CD4-positive, alpha-beta T cell treated with Interleukin-17A for 1 hour (primary cell): ENCODE results near the gene TUSC2.

ENCODE experiments used
- DNase-seq: peaks from one replicate; pipeline ENCODE4 v3.0.0-alpha.2; 2020

Gene TUSC2, protein sequence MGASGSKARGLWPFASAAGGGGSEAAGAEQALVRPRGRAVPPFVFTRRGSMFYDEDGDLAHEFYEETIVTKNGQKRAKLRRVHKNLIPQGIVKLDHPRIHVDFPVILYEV

DNA sequence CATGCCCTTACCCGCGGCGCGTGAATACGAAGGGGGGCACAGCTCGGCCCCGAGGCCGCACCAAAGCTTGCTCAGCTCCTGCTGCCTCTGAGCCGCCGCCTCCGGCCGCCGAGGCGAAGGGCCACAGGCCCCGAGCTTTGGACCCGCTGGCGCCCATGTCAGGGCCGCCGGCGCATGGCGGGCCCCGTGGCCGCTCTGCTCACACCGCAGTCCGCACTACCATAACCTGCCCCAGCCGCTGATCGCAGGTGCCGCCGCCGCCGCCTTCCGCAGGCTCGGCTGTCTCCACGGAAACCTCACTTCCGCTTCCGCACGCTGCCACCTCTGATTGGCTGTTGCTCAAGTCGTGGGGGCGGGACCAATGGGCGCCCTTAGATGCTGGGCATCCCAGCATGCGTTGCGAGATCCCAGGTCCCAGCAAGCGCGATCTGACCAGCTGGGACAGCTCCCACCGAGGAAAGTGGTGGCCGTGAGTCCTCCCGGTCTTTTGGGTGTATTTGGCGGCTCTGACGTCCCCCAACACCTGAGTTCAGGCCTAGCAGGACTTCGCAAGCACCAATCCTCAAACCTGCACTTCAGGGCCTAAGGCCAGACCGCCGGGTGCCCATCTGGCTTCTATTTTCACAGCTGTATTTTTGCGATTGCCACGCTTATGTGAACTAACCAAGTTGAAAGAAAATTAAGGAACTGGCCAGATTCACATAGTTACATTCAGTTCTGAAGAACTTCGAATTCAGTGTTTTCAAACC is at the start of gene TUSC2:
Gene TUSC2 (minus strand): TSS at position 281 of the 749 bp plus-strand sequence. CDS start 124 bp downstream, at position 157.
- peak; percentile 95 for DNase-seq

DNA sequence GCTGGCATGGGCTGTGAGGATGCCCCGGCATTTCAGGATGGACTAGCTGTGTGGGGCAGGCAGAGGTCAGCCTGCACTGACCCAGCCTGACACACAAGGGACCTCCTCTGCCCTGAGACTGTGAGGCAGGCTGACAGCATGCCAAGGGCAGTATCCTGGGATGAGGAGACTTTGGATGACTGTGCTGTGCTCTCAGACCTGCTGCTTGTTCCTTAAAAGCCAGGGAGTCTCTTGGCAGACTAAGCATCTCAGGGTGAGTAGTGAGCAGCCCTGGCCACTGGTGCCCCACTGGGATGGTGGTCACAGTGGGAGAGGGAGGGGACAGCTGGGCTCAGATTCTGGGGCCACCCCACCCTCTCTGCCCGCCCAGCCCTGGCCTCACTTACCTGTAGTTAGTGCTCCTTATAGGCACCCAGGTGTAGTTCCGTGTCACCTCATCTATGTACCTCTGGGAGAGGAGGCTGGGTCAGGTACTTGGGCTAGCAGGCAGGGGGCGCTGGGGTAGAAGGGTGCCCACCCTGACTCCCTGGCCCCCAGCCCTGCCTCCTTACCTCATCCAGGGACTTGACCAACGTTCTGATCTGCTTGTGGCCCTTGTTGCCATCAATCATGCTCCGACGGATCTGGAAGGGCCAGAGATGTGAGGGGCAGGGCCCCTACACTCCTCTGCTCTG is 47.4 kb upstream of the TUSC2 start:
- DNase-seq = no peak

DNA sequence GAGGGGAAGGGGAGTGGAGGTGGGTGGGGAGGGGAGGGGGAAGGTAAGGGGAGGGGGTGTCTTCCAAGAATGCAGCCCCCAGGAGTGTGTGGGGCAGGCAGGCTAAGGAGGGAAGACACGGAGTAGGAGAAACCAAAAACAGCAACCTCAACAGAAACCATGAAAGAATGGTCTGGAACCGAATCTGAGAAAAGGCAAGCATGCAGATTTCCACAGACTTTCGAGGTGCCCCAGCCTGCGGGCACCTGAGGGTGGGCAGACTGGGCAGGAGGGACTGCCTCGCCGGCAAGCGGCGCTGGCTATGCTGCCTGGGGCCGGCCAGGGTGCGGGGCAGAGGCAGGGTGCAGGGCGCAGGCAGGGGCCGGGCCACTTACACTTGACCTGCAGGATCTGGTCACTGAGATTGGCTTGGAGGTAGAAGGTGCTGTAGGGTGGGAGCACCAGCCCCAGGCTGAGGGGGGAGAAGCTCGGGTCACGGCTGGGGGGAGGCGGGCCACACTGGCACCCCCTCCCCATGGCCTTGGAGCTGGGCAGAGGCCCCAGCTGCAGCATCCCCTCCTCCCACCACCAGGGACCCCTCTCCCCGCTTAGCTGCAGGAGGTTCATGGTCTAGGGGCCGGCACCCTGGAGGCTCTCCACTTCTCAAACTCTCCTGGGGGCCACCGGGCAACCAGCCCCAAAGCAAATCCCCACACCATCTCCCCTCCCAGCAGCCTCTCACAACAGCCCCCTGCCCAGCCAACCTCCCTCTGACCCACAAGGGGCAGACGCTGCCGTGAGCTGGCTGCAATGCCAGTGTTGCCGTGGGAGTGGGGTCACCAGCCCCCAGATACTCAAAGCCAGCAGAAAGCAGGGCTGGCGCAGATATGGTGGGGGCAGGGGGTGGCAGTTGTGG is 46.6 kb upstream of the TUSC2 start:
- DNase-seq = no peak

DNA sequence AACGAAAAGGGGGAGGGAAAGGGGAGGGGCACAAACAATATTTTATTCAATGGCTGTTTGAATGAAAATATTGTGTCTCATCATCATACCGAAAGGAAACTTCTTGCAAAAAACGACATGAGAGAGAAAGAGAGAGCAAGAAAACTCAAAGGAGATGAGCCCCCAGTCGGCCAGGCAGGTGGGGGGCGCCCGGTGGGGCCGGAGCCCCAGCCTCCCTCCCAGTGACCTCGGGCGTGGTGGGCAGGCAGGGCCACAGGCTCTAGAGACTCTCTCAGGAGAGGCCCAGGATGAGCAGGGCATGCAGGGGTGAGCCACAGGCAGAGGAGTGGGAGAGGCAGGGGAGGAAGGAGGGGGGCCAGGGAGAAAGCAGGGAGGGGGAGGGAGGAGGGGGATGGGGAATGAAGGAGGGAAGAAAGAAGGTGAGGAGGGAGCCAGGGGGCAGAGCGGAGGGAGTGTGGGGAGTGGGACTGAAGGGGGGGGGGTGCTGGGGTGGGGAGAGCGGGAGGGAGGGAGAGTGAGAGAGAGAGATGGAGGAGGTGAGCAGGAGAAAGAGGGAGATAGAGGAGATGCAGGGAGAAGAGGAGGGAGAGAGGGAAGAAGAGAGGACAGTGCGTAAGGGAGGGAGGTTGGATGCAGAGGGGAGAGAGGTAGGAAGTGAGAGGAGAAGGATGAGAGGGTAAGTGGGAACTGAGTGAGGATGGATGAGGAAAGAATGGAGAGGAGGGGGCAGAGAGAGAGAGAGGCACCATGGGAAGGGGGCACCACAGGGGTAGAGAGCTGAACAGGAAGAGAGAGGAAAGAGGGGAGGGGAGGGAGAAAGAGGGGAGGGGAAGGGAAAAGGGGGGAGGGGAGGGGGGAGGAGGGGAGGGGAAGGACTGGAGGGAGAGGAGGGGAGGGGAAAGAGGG is 45.4 kb upstream of the TUSC2 start:
- no peak for DNase-seq

DNA sequence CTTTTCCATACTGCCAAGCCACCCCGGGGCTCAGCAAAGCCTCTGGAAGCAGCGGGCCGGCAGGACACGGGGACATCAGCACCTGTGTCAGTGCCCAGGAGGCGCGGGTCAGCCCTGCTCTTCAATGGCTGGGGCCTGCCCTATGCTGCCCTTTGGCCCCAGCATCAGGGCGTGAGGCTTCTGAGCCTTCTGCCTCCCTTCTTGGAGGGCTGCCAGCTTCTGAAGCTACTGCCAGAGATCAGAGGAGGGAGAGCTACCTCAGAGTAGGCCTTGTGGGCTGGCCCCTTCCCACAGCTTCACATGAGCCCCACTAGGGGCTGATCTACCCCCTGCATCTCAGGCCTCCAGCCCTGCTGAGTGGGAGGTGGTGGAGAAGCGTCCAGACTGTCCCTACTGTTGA is 44.3 kb upstream of the TUSC2 start:
- no peak for DNase-seq

DNA sequence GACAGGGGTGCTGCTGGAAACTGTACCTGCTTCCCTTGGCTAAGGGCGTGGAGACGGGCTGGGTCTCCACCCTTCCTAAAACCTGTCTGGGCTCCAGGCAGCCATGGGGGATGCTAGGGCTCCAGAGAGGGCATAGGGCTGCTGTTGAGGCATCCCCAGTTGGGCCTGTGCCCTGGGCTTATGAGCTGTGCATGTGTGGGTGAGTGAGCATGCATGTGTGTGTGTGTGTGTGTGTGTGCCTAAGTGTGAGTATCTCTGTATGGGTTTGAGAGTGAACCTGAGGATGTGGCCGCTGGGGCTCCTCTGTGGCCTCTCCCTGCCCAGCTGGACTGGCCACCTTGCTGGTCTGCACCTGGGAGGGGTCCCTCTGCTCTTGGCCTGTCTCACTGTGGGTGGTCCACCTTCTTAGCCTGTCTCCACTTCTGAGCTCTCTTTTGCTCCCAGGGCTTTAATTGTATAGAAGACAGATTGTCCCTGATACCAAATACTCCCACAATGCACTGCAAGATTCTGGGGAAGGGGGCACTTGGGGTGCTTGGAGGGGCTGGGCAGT is 43.2 kb upstream of the TUSC2 start:
- no peak for DNase-seq

DNA sequence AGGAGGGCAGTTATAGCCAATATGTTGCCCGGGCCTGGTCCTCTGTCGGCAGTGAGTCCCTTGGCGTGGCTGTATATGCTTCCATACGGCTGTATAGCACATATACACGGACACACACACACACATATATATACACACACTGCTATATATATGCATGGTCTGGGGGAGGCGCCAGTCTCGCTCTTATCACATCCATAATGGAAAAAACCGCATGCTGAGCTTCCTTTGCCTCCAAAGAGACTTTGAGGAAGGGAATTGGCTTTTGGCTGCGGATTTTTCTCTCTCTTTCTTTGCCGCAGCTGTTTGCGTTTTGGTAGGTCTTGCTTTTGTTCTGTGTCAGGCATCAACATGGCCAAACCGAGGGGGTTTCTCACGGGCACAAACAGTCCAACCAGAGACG is 42.6 kb upstream of the TUSC2 start:
- DNase-seq = no peak

DNA sequence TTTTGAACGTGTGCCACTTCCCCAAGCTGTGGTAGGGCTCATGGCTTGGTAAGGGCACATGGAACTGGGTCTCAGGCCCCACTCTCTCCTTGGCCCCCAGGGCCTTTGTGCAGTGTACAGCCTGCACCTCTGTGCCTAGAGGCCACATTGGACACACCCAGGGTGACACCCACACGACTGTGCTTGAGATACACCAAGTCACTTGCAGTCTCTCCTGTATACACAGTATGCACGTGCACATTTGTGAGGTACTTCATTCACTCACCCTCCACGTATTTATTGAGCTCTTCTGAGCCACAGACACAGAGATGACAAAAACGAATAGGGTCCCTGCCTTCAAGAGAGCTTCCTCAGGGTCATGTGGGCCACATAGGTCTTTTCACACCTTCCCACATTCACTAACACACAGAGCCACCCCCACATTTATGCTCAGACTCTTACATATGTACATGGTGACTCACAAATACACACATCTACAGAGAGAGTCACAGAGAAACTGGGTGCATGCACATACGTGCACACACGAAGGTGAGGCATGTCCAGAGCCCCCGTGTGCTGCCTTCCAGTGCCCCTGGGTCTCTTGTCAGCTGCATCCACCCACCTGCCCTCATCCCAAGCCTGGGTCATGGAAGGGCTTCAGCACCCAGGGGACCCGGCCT is 41.1 kb upstream of the TUSC2 start:
- no peak for DNase-seq

DNA sequence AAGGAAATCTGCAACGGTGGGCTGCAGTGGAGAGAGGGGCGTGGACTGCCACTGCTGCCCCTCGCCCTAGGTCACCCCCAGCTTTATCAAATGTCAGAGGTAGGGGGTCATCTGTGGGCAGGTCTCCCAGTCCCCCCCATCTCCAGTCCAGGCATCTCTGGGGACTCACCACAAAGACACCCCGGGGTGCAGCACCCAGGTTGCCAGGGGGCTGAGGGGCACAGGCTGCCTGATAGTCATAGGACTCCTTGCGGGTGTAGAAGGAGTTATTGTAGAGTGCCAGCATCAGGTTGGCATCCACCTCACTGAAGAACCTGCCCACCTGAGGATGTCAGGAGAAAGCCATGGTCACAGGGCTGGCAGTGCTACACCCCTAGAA is 37.8 kb upstream of the TUSC2 start:
- no peak for DNase-seq

DNA sequence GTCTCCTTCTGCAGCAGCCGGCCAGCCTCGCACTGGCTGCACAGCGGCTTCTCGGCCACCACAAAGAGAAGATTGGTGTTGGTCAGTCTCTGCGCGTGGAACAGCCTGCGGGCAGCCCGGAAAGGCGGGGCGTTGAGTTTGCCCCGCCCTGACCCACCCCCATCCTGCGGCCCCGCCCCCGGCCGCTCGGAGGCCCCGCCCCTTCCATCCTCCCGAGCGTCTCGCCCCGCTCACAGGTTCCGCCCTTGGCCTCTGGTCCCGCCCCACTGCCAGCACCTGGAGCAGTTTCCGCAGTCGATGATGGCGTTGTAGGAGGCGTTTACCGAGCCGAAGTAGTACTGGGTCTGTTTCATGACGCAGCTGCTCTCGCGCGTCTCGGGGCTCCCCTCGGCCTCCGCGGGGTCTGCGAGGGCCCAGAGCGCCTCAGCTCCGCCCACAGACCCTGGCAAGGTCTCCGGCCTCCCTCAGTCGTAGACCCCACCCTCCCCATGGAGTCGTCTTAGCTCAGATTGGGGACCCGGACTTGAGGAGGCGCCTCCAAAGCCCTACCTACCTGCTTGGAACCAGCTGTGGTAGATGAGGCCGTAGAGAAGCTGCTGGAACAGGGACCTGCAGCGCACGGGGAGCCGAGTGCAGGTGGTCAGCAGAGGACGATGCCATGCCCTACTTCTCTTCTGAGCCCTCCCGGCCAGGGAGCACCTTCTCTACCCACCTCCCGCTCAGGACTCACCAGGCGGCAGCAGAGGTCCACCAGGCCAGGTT is 37.2 kb upstream of the TUSC2 start:
- DNase-seq = peak; percentile 97

DNA sequence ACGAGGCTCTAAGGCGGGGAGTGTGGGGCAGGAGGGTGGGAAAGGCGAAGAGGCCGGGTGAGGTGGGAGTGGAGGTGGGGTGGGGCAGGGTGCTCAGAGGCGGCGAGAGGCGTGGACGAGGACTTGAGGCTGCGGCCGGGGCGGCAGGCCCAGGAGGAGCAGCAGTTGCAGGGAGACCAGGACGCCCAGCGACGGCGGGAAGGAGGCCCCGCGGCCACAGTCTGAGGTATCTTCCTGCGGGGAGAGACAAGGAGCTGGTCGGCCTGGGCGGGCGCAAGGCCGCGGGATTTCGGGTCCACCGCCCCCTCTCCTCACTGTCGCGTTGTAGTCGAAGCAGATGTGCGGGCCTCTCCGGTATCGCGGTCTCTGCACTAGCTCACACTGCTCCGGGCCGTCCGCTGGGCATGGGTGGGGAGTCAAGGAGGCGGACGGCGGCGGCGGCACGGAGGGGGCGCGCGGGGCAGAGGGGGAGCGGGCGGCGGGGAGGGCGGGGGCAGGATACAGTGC is 36.6 kb upstream of the TUSC2 start:
- DNase-seq = no peak

DNA sequence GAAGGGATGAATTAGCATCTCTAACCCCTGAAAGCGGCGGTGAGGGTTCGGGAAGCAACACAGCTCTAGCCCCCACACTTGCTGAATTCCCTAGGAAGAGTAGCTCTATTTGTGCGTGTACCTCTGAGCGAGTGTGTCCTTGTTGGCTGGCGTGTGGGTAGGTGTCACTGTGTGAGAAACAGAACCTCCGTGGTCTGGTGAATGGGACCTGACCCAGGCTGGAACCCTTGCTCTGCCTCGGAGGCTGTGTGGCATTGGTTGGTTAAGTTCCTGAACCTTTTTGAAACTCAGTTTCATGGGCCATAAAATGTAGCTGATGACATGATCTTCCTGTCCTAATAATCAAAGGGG is 31.7 kb upstream of the TUSC2 start:
- no peak for DNase-seq

DNA sequence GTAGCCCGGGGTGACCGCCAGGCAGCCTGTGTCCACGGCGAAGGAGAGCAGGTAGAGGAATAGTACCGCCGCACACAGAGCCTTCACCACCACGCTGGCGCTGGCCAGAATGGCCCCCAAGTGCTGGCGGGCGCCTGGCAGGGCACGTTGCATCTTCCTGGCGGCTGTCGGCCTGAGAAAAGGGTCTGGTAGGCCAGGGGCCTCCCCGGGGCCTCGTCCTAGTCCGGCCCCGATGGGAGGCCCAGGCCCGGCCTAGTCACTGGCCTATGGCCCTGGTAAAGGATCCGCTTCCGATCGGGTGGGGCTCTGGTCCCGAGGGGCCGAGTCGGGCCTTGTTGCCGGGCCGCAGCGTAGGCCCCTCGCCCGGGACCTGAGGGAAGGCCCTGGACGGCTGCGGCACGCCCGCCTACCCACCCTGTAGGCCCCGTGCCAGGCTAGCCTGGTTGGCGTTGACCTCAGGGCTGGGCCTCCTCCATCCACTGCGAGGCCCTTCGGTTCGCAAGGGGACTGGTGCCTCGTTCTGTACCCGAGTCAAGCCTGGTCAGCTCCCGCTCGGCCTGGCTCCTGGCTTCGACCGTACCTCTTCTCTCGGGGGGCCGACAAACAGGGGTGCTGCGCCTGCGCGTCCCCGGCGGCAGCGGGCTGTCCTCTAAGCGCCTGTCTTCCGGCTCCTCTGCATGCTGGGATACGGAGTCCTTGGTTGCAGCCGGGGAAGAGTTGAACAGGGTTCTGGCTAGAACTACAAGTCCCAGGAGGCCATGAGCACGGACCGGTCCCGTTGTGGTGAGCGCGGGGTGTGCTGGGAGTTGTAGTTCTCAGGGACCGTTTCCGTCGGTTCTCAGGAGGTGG is 31.1 kb upstream of the TUSC2 start, which contains the start of gene TMEM115:
Gene TMEM115 (minus strand): TSS at position 611 of the 849 bp plus-strand sequence. CDS start 458 bp downstream, at position 153.
- DNase-seq = peak; percentile 99

DNA sequence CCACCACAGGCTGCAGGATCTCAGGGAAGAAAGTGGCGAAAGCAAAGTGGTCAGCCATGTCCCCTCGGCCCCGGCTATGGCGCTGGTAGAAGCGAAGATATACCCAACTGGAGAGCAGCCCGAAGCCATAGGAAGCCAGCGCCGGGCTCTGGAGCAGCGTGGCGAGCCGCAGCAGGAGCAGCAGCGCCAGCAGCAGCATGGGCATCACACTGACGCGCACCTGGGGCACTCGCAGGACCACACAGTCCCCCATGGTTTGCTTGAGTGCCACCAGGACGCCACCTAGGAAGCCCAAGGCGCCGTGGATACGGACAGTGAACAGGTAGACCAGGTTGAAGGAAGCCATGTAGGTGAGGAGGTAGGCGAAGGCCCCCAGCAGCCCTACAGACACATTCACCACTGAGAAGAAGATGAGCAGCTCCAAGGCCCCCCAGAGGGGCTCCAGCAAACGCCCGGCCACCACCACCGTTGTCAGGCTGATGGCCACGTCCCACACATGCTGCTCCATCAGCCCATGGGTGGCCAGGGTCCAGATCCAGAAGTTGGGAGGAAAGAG is 30.4 kb upstream of the TUSC2 start:
- no peak for DNase-seq

DNA sequence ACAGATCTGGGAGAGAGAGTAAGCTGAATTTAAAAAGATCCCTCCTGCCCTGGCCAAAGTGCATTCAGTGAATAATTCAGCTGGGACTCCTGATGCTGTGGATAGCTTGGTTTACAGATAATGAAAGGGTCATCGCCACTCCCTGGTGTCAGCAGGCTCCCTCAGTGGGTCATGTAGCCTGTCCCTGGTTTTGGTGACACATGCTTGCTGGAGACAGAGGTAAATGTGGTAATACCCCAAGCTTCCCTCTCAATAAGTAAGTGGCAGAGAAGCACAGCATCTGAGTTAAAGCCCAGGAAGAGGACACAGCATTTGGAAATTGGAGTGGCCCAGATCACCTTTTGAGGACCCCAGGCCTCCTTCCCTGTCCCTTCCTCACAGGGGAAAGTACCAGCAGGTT is 29.5 kb upstream of the TUSC2 start:
- no peak for DNase-seq

DNA sequence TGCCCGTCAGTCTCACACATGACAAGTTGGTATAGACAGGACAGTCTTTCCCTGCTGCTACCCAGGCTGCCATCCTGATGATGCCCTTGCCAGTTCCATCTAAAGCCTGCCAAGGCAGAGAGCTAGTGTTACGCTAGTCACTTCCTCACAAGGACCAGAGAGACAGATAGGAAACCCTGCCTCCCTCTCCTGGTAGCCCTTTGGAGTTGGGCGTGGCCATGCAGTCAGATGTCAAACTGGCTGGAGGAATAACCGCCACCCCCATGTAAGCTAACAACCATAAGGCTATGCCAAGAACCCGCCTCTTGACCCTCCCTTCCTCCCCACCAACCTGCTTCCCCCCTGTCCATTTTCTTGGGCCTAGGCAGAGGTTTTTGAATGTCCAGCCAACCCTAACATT is 28.5 kb upstream of the TUSC2 start:
- DNase-seq = no peak

DNA sequence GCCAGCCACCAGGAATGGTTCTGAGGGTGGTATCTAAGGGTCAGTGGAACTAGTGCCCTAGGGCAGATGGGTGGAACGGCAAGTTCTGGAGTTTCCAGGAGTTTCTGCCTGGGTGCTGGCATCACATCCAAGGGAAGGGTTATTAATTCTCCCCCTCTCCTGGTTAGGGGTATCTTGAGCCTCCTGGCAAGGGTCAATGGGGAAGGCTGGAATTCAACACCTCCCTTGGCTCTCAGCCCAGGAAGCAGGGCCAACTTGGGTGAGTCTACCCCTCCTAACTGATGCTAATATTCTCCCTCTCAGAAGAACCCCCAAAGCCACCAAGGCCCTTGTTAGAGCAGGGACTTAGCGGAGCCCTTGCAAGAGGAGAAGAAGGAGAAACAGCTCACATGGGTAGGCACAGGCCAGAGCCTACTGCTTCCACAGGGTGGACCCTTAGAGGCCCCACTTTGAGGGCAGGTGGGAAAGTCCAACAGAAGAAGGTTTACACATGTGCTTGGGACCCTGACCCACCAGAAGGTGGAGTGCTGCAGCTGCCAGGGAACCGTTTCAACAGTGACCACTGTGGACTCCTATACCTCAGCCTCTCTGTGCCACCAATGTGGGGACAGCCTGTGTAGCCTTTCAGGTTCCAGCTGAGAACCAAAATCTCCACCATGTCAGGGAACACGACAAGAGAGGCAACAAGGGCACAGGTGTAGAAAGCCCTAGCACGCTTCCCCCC is 28.0 kb upstream of the TUSC2 start:
- DNase-seq = no peak

DNA sequence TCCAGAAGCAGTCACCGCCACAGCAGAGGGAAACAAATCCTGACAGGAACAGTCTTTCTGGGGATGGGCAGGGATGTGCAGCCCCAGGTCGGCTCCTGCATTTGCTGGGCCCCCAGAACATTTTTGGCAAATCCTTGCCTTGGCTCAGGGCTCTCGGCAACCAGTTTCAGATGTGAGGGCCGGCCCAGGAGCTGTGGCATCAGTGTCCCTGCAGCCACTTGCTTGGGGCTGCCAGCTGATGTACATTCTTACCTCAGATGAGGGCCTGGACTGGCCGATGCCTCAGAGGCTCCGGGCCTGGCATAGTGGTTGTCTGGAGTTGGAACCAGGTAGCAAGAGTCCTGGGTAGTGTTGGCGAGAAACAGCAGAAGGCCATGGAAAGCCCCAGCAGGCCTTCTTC is 26.8 kb upstream of the TUSC2 start:
- no peak for DNase-seq
